K562 (cell line): ENCODE measurements around the gene B3GALT4. TPM values are rescaled to one million over a fixed set of nuclear protein-coding genes. Genes with fewer than 3 reads are reported as not detected.
A peak's percentile ranks its signal among the peaks of the same experiment; 100 is the strongest.

ENCODE experiments used
- ARID2 ChIP-seq: fragments of 450-650 bp; IDR thresholded peaks from 2 replicates; pipeline ENCODE4 v1.6.1; 2017; ENCODE audit warnings: antibody characterized with exemption, mild to moderate bottlenecking
- CC2D1A ChIP-seq: fragments of 450-650 bp; IDR thresholded peaks from 2 replicates; pipeline ENCODE4 v1.6.1; 2017; ENCODE audit warnings: mild to moderate bottlenecking
- CHCHD3 ChIP-seq: fragments of 250-450 bp; sonication (Bioruptor Pico); IDR thresholded peaks from 2 replicates; pipeline ENCODE4 v2.1.2; 2022; ENCODE audit warnings: mild to moderate bottlenecking
- CREB3L1 ChIP-seq: fragments of 450-650 bp; IDR thresholded peaks from 2 replicates; pipeline ENCODE4 v1.6.1; 2014; ENCODE audit warnings: low read depth, mild to moderate bottlenecking, moderate library complexity, borderline replicate concordance
- E2F3 ChIP-seq: fragments of 250-450 bp; sonication (Bioruptor Pico); IDR thresholded peaks from 2 replicates; pipeline ENCODE4 v1.4.0; 2020; ENCODE audit warnings: mild to moderate bottlenecking
- ETS1 ChIP-seq: conservative IDR thresholded peaks from 2 replicates; pipeline ENCODE4 v1.6.1; 2011; ENCODE audit warnings: low read depth, mild to moderate bottlenecking, low read length; ENCODE audit not compliant: control insufficient read depth
- GMEB1 ChIP-seq: fragments of 250-450 bp; sonication (Bioruptor Pico); IDR thresholded peaks from 2 replicates; pipeline ENCODE4 v1.4.0; 2020; ENCODE audit warnings: mild to moderate bottlenecking
- MCM7 ChIP-seq, 2 experiments: fragments of 450-650 bp; IDR thresholded peaks; 2 replicates each; pipeline ENCODE4 v1.6.1; 2016 to 2018
- PHF8 ChIP-seq: fragments of 200-600 bp; sonication (generic); IDR thresholded peaks from 2 replicates; pipeline ENCODE4 v1.6.1; 2012; ENCODE audit warnings: mixed run types, mild to moderate bottlenecking, inconsistent platforms, low read length, moderate library complexity, borderline replicate concordance
- RERE ChIP-seq: sonication (generic); formaldehyde crosslinking; IDR thresholded peaks from 2 replicates; pipeline ENCODE4 v1.8.0; 2023; ENCODE audit warnings: missing genetic modification reagents, mild to moderate bottlenecking, borderline replicate concordance
- SMARCA5 ChIP-seq: fragments of 450-650 bp; IDR thresholded peaks from 2 replicates; pipeline ENCODE4 v1.6.1; 2016
- SMARCB1 ChIP-seq: IDR thresholded peaks from 2 replicates; pipeline ENCODE4 v1.6.1; 2011; ENCODE audit warnings: improper control_type of control experiment, low read depth; ENCODE audit not compliant: insufficient read length
- SPI1 ChIP-seq: IDR thresholded peaks from 2 replicates; pipeline ENCODE4 v1.6.1; 2011; ENCODE audit warnings: low read depth, low read length, control low read depth, borderline replicate concordance
- ZNF212 ChIP-seq: fragments of 450-650 bp; formaldehyde crosslinking; IDR thresholded peaks from 2 replicates; pipeline ENCODE4 v1.4.0; 2020; ENCODE audit warnings: mild to moderate bottlenecking
- ZNF347 ChIP-seq: fragments of 450-650 bp; formaldehyde crosslinking; IDR thresholded peaks from 2 replicates; pipeline ENCODE4 v1.4.0; 2020; ENCODE audit warnings: low read depth, mild to moderate bottlenecking, moderate library complexity
- ZNF740 ChIP-seq, 3 experiments: fragments of 200-800 bp in 1 of 3; sonication (Bioruptor generic) in 1 of 3; sonication (generic) in 1 of 3; formaldehyde crosslinking in 1 of 3; IDR thresholded peaks; 2 replicates each; pipeline versions ENCODE4 v1.6.1 to v1.8.0; 2016 to 2022; ENCODE audit warnings: mild to moderate bottlenecking in 2 of 3, missing compliant biosample characterization in 2 of 3, missing genetic modification characterization in 2 of 3, missing genetic modification reagents in 1 of 3
- polyA plus RNA-seq, 8 experiments: library from polyadenylated mRNA; depleted of rRNA in 4 of 8; stranded (reverse) in 5 of 8; unstranded in 3 of 8; fragments of >200 nt; fragmentation: Nextera tagmentation in 2 of 8; fragmentation: Illumina TruSeq in 1 of 8; extraction: Ambion mirVana in 2 of 8; extraction: Trizol in 1 of 8; gene quantifications; 2 replicates each; pipeline versions ENCODE4 v1.2.1 to v1.2.3, GENCODE V29; 2011 to 2014; ENCODE audit warnings: inconsistent platforms in 1 of 8, missing spikeins in 1 of 8
- total RNA-seq, 7 experiments: library from RNA; depleted of rRNA in 6 of 7; stranded (reverse); fragments of >200 nt in 6 of 7; fragmentation: Illumina TruSeq in 2 of 7; extraction: Trizol in 2 of 7; gene quantifications; 2 replicates each; pipeline versions ENCODE4 v1.2.1 to v1.2.3, GENCODE V29; 2011 to 2021; ENCODE audit warnings: low replicate concordance in 1 of 7

Gene B3GALT4
- total and polyA plus RNA-seq, 9 of the 15 experiments (the other 6 are each of a cell fraction or from before 2014, with no cell fraction given): 0.11 to 1.3 (median 0.53) TPM; not detected in 1

- TF ChIP-seq CREB3L1: no peak
- TF ChIP-seq E2F3 (CRISPR knock-in tag): 0 out of 2 replicates have a peak, but pooled peaks have one; percentile 9
- no peak for TF ChIP-seq ARID2
- TF ChIP-seq PHF8: peak; percentile 76
- no peak for TF ChIP-seq SMARCB1
- peak; percentile 72; the same call in 1 of the 2 replicates for TF ChIP-seq ETS1
- TF ChIP-seq SPI1: peak; percentile 84
- TF ChIP-seq CC2D1A: peak; percentile 53; the same call in 1 of the 2 replicates
- TF ChIP-seq RERE (CRISPR knock-in tag): 0 out of 2 replicates have a peak, but pooled peaks have one; percentile 18
- TF ChIP-seq ZNF212: 0 out of 2 replicates have a peak, but pooled peaks have one; percentile 50
- peak; percentile 90 for TF ChIP-seq ZNF740 (CRISPR knock-in tag; IDR thresholded peaks at IDR 0.05)
- peak in 1 of 2 experiments; percentile 73; a peak in 2 of 4 replicates for TF ChIP-seq ZNF740 (tag; IDR thresholded peaks at IDR 0.05)
- 0 out of 2 replicates have a peak, but pooled peaks have one; percentile 37 for TF ChIP-seq GMEB1
- TF ChIP-seq ZNF347 (CRISPR knock-in tag): 0 out of 2 replicates have a peak, but pooled peaks have one; percentile 13
- TF ChIP-seq SMARCA5: peak; percentile 38; the same call in 1 of the 2 replicates
- no peak for TF ChIP-seq MCM7 (IDR thresholded peaks at IDR 0.05)
- no peak for TF ChIP-seq CHCHD3 (CRISPR knock-in tag)
Measured at GRCh38 chr6:33298773-33299236, 21.9 kb downstream of the B3GALT4 start, which contains the start of gene RGL2 (continued).
